WTC11 (cell line): ENCODE results near the gene GLYAT. TPM values are rescaled to one million over a fixed set of nuclear protein-coding genes. Genes with fewer than 3 reads are reported as not detected.

Source experiments
- ATAC-seq: fragments of 200-7000 bp; cut with Tn5 transposase; 2 replicates; pipeline ENCODE4 v1.10.0; 2021; ENCODE audit warnings: mild to moderate bottlenecking, moderate library complexity
- CTCF ChIA-PET: fragments of 300-600 bp; sonication (Branson Sonifier 250); formaldehyde crosslinking; loops from one replicate; lab custom pipeline; 2021; ENCODE audit warnings: antibody characterized with exemption; lab: Charles Lee
- POLR2A ChIA-PET: fragments of 350-600 bp; sonication (Branson Sonifier 250); formaldehyde crosslinking; loops from one replicate; lab custom pipeline; 2021; ENCODE audit warnings: antibody characterized with exemption; lab: Charles Lee
- DNase-seq: peaks from one replicate; pipeline ENCODE4 v3.0.0; 2021; ENCODE audit warnings: low spot score
- H3K27ac Mint-ChIP-seq: 2 replicates; pipeline ENCODE4 v1.8.0; 2021; ENCODE audit warnings: mixed read lengths
- H3K27me3 Mint-ChIP-seq: 2 replicates; pipeline ENCODE4 v1.8.0; 2021; ENCODE audit warnings: low read depth, mild to moderate bottlenecking, moderate library complexity, mixed read lengths
- H3K36me3 Mint-ChIP-seq: 2 replicates; pipeline ENCODE4 v1.8.0; 2021; ENCODE audit warnings: mixed read lengths
- H3K4me1 Mint-ChIP-seq: 2 replicates; pipeline ENCODE4 v1.8.0; 2022; ENCODE audit warnings: mixed read lengths
- H3K4me3 Mint-ChIP-seq: 2 replicates; pipeline ENCODE4 v1.8.0; 2021; ENCODE audit warnings: mild to moderate bottlenecking, moderate library complexity, mixed read lengths
- H3K9me3 Mint-ChIP-seq: 2 replicates; pipeline ENCODE4 v1.8.0; 2021; ENCODE audit warnings: mixed read lengths
- ATF2 ChIP-seq: sonication (generic); formaldehyde crosslinking; IDR thresholded peaks from 2 replicates; pipeline ENCODE4 v1.8.1; 2022; ENCODE audit warnings: low read depth, missing genetic modification reagents, borderline replicate concordance
- CBFB ChIP-seq: sonication (generic); formaldehyde crosslinking; IDR thresholded peaks from 2 replicates; pipeline ENCODE4 v1.8.1; 2022; ENCODE audit warnings: mild to moderate bottlenecking, low read depth, missing genetic modification reagents
- CDX4 ChIP-seq: fragments of 250-450 bp; sonication (Bioruptor Pico); IDR thresholded peaks from 2 replicates; pipeline ENCODE4 v1.9.0; 2021; ENCODE audit warnings: moderate library complexity, mild to moderate bottlenecking, inconsistent platforms, borderline replicate concordance
- GTF2I ChIP-seq: fragments of 250-450 bp; sonication (Bioruptor Pico); conservative IDR thresholded peaks from 2 replicates; pipeline ENCODE4 v1.4.0; 2021; ENCODE audit warnings: mild to moderate bottlenecking
- HMGXB4 ChIP-seq: sonication (generic); formaldehyde crosslinking; IDR thresholded peaks from 2 replicates; pipeline ENCODE4 v1.8.1; 2023; ENCODE audit warnings: mild to moderate bottlenecking, moderate library complexity, missing genetic modification reagents
- NR2C2 ChIP-seq: sonication (generic); formaldehyde crosslinking; IDR thresholded peaks from 2 replicates; pipeline ENCODE4 v1.8.0; 2022; ENCODE audit warnings: mild to moderate bottlenecking, missing genetic modification reagents
- SOX15 ChIP-seq: fragments of 250-450 bp; sonication (Bioruptor Pico); IDR thresholded peaks from 2 replicates; pipeline ENCODE4 v1.9.0; 2021; ENCODE audit warnings: mild to moderate bottlenecking
- SP1 ChIP-seq: sonication (generic); formaldehyde crosslinking; conservative IDR thresholded peaks from 2 replicates; pipeline ENCODE4 v1.8.1; 2022; ENCODE audit warnings: missing genetic modification reagents
- TEAD1 ChIP-seq: sonication (generic); formaldehyde crosslinking; IDR thresholded peaks from 2 replicates; pipeline ENCODE4 v1.8.0; 2022; ENCODE audit warnings: mild to moderate bottlenecking, missing genetic modification reagents
- ZNF121 ChIP-seq: sonication (generic); formaldehyde crosslinking; IDR thresholded peaks from 2 replicates; pipeline ENCODE4 v1.8.0; 2023; ENCODE audit warnings: missing genetic modification reagents
- ZNF263 ChIP-seq: sonication (generic); formaldehyde crosslinking; IDR thresholded peaks from 2 replicates; pipeline ENCODE4 v1.8.1; 2022; ENCODE audit warnings: low read depth, mild to moderate bottlenecking, moderate library complexity, missing genetic modification reagents
- ZNF423 ChIP-seq: fragments of 250-450 bp; sonication (Bioruptor Pico); IDR thresholded peaks from 2 replicates; pipeline ENCODE4 v2.1.2; 2022; ENCODE audit warnings: mild to moderate bottlenecking, moderate library complexity
- total RNA-seq: library from RNA; stranded (reverse); gene quantifications from 3 replicates; pipeline ENCODE4 v1.2.3, GENCODE V29; 2021
- TF ChIP-seq, protein P1 (sequence below): sonication (generic); formaldehyde crosslinking; IDR thresholded peaks from 2 replicates; pipeline ENCODE4 v1.8.0; 2022; ENCODE audit warnings: mild to moderate bottlenecking, missing genetic modification reagents
- TF ChIP-seq, protein P2 (sequence below): fragments of 250-450 bp; sonication (Bioruptor Pico); IDR thresholded peaks from 2 replicates; pipeline ENCODE4 v1.8.0; 2021; ENCODE audit warnings: mild to moderate bottlenecking

Gene GLYAT
- total RNA-seq, 1 experiment from 2014 or later = not detected

- TF ChIP-seq ATF2 (CRISPR knock-in tag) = no peak
- TF ChIP-seq TEAD1 (CRISPR knock-in tag) = no peak
- TF ChIP-seq GTF2I = no peak
Observed at GRCh38 chr11:58659910-58660570, 71.7 kb downstream of the GLYAT start (continued).

DNA sequence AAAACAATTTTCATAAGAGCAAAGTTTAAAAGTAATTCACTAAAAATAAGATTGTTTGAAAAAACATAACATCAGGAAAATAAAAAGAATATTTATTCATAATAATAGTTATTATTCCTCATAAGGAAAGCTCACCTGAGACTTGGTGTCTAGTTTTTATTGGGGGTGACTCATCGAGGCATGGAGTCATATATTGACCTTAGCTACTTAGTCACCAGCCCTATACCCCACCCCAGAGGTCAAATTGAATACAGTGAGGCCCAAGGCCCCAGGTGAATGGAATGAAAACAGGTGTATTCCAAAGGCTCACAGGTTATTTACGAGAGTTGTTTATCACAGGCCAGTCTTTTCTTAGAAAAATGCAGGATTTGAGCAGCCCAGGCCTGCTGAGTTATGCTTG is 72.3 kb downstream of the GLYAT start:
- no peak for ATAC-seq
- Mint-ChIP-seq H3K36me3 (no peaks in the 10 kb centered on the region), H3K4me1 (peaks cover under 1% of the 10 kb centered on the region; the same call in 1 of the 2 replicates)
- no peak for TF ChIP-seq ZNF121 (CRISPR knock-in tag)
- TF ChIP-seq CDX4 = no peak
- TF ChIP-seq HMGXB4 (CRISPR knock-in tag) = no peak
- no peak for TF ChIP-seq SP1 (CRISPR knock-in tag)
- no peak for TF ChIP-seq ZNF423 (CRISPR knock-in tag)
- TF ChIP-seq CBFB (CRISPR knock-in tag) = no peak
- TF ChIP-seq GTF2I = no peak
- TF ChIP-seq, protein P1, sequence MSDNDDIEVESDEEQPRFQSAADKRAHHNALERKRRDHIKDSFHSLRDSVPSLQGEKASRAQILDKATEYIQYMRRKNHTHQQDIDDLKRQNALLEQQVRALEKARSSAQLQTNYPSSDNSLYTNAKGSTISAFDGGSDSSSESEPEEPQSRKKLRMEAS = no peak
- TF ChIP-seq NR2C2 (CRISPR knock-in tag) = no peak
- no peak for TF ChIP-seq SOX15 (CRISPR knock-in tag)
- TF ChIP-seq, protein P2, sequence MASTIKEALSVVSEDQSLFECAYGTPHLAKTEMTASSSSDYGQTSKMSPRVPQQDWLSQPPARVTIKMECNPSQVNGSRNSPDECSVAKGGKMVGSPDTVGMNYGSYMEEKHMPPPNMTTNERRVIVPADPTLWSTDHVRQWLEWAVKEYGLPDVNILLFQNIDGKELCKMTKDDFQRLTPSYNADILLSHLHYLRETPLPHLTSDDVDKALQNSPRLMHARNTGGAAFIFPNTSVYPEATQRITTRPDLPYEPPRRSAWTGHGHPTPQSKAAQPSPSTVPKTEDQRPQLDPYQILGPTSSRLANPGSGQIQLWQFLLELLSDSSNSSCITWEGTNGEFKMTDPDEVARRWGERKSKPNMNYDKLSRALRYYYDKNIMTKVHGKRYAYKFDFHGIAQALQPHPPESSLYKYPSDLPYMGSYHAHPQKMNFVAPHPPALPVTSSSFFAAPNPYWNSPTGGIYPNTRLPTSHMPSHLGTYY (CRISPR knock-in tag) = no peak
- no peak for TF ChIP-seq ZNF263
- TF ChIP-seq, all 79 proteins: peak for 0
- Mint-ChIP-seq H3K4me3 (no peak overlapping the region), H3K27me3 (no peaks in the 10 kb centered on the region; the same call in 1 of the 2 replicates), H3K27ac (no peak overlapping the region), H3K9me3 (peaks cover 12% of the 10 kb centered on the region)
- no peak for DNase-seq
- ChIA-PET POLR2A (no interaction called here), CTCF (no interaction called here)

Other genes with a start within 250 kb of the GLYAT start
- not detected in 3 replicates for gene OR5B21, start 223.8 kb downstream of the GLYAT start, total RNA-seq
- gene LPXN, start 156.1 kb downstream of the GLYAT start, total RNA-seq = 2.1 to 2.7 TPM (median 2.6 TPM) in 3 replicates
- gene ZFP91, start 152.9 kb downstream of the GLYAT start, total RNA-seq = 27.0 to 29.0 TPM (median 28.1 TPM) in 3 replicates
- 0.55 to 1.6 TPM (median 0.82 TPM) in 3 replicates for gene CNTF, start 109.3 kb downstream of the GLYAT start, total RNA-seq
- 0.14 to 0.37 TPM (median 0.20 TPM) in 3 replicates for gene GLYATL2, start 112.8 kb upstream of the GLYAT start, total RNA-seq
- 5.4 to 9.4 TPM (median 7.3 TPM) in 3 replicates for gene GLYATL1, start 207.5 kb upstream of the GLYAT start, total RNA-seq